H9 (cell line): ENCODE data around the gene CLCN5. TPM values are rescaled to one million over a fixed set of nuclear protein-coding genes. Genes with fewer than 3 reads are reported as not detected.

Experiments
- DNase-seq: peaks from one replicate; pipeline ENCODE4 v3.0.0-alpha.2; 2017
- H2AFZ ChIP-seq: one replicate; pipeline ENCODE4 v1.6.1; 2013; ENCODE audit warnings: mild to moderate bottlenecking, low read length, control low read depth, moderate library complexity
- H2AK5ac ChIP-seq: 2 replicates; pipeline ENCODE4 v1.6.1; 2013; ENCODE audit warnings: low read length, control low read depth, mixed read lengths; ENCODE audit not compliant: insufficient read length
- H2BK120ac ChIP-seq: one replicate; pipeline ENCODE4 v1.6.1; 2013; ENCODE audit warnings: low read depth, mild to moderate bottlenecking, low read length, control low read depth, inconsistent platforms; ENCODE audit not compliant: poor library complexity, severe bottlenecking
- H2BK12ac ChIP-seq: 2 replicates; pipeline ENCODE4 v1.6.1; 2013; ENCODE audit warnings: low read length, control low read depth, mixed read lengths, low read depth; ENCODE audit not compliant: insufficient read length
- H2BK15ac ChIP-seq: 2 replicates; pipeline ENCODE4 v1.6.1; 2013; ENCODE audit warnings: low read depth, low read length, control low read depth
- H2BK20ac ChIP-seq: one replicate; pipeline ENCODE4 v1.6.1; 2013; ENCODE audit warnings: low read depth, mild to moderate bottlenecking, low read length, control low read depth, inconsistent platforms; ENCODE audit not compliant: poor library complexity, severe bottlenecking
- H2BK5ac ChIP-seq: 2 replicates; pipeline ENCODE4 v1.6.1; 2013; ENCODE audit warnings: low read length, control low read depth, mixed read lengths; ENCODE audit not compliant: insufficient read length
- H3K14ac ChIP-seq: 2 replicates; pipeline ENCODE4 v1.6.1; 2013; ENCODE audit warnings: low read length, control low read depth; ENCODE audit not compliant: insufficient read depth
- H3K18ac ChIP-seq: 2 replicates; pipeline ENCODE4 v1.6.1; 2013; ENCODE audit warnings: low read depth, mild to moderate bottlenecking, mixed read lengths, low read length, control low read depth; ENCODE audit not compliant: insufficient read length
- H3K23ac ChIP-seq: 2 replicates; pipeline ENCODE4 v1.6.1; 2013; ENCODE audit warnings: low read length, control low read depth, mixed read lengths, low read depth; ENCODE audit not compliant: insufficient read length
- H3K23me2 ChIP-seq: 2 replicates; pipeline ENCODE4 v1.6.1; 2013; ENCODE audit warnings: low read depth, mild to moderate bottlenecking, mixed read lengths, low read length, control low read depth; ENCODE audit not compliant: insufficient read length, poor library complexity, severe bottlenecking
- H3K27ac ChIP-seq: 2 replicates; pipeline ENCODE4 v1.5.1; 2013; ENCODE audit warnings: low read length, control low read depth, mixed read lengths, low read depth; ENCODE audit not compliant: insufficient read length
- H3K27me3 ChIP-seq: 2 replicates; pipeline ENCODE4 v1.6.1; 2013; ENCODE audit warnings: low read length, control low read depth, inconsistent platforms; ENCODE audit not compliant: insufficient read depth
- H3K4ac ChIP-seq: 2 replicates; pipeline ENCODE4 v1.6.1; 2013; ENCODE audit warnings: low read depth, mild to moderate bottlenecking, control low read depth, inconsistent platforms, low read length, moderate library complexity
- H3K4me1 ChIP-seq: 2 replicates; pipeline ENCODE4 v1.6.1; 2013; ENCODE audit warnings: low read length, control low read depth, inconsistent platforms; ENCODE audit not compliant: insufficient read depth
- H3K4me2 ChIP-seq: 2 replicates; pipeline ENCODE4 v1.6.1; 2013; ENCODE audit warnings: low read length, control low read depth, mixed read lengths; ENCODE audit not compliant: insufficient read length, insufficient read depth
- H3K56ac ChIP-seq: 2 replicates; pipeline ENCODE4 v1.6.1; 2013; ENCODE audit warnings: low read depth, mild to moderate bottlenecking, mixed read lengths, low read length, control low read depth; ENCODE audit not compliant: insufficient read length
- H3K79me1 ChIP-seq: 2 replicates; pipeline ENCODE4 v1.6.1; 2013; ENCODE audit warnings: low read depth, mild to moderate bottlenecking, moderate library complexity, low read length, control low read depth, inconsistent platforms; ENCODE audit not compliant: insufficient read depth, poor library complexity, severe bottlenecking
- H3K79me2 ChIP-seq: 2 replicates; pipeline ENCODE4 v1.6.1; 2013; ENCODE audit warnings: low read length, control low read depth, inconsistent platforms; ENCODE audit not compliant: insufficient read depth
- H3K9ac ChIP-seq: 2 replicates; pipeline ENCODE4 v1.6.1; 2013; ENCODE audit warnings: low read length, control low read depth, mixed read lengths; ENCODE audit not compliant: insufficient read length; ENCODE audit errors: extremely low read depth
- H3K9me3 ChIP-seq: one replicate; pipeline ENCODE4 v1.6.1; 2013; ENCODE audit warnings: low read depth, low read length, inconsistent platforms; ENCODE audit not compliant: control insufficient read depth
- H3T11ph ChIP-seq: one replicate; pipeline ENCODE4 v1.6.1; 2013; ENCODE audit warnings: mild to moderate bottlenecking, low read length, control low read depth, inconsistent platforms
- H4K20me1 ChIP-seq: one replicate; pipeline ENCODE4 v1.6.1; 2013; ENCODE audit not compliant: control insufficient read depth, insufficient read length, insufficient read depth
- H4K5ac ChIP-seq: 2 replicates; pipeline ENCODE4 v1.6.1; 2013; ENCODE audit warnings: low read depth, mild to moderate bottlenecking, mixed read lengths, low read length, control low read depth; ENCODE audit not compliant: insufficient read length
- H4K8ac ChIP-seq: replicated peaks from 2 replicates; pipeline ENCODE4 v1.6.1; 2013; ENCODE audit warnings: low read length, control low read depth, mixed read lengths, low read depth; ENCODE audit not compliant: insufficient read length
- H4K91ac ChIP-seq: 2 replicates; pipeline ENCODE4 v1.6.1; 2013; ENCODE audit warnings: low read depth, mild to moderate bottlenecking, moderate library complexity, mixed read lengths, low read length, control low read depth; ENCODE audit not compliant: insufficient read length
- H3K27ac Mint-ChIP-seq, 3 experiments: 2 replicates in 2 of 3; 3 replicates in 1 of 3; pipeline ENCODE4 v1.8.0; 2020 to 2021; ENCODE audit warnings: mixed read lengths in 3 of 3, mild to moderate bottlenecking in 1 of 3, moderate library complexity in 1 of 3
- H3K27me3 Mint-ChIP-seq: 2 replicates; pipeline ENCODE4 v1.8.0; 2021; ENCODE audit warnings: low read depth, mild to moderate bottlenecking, moderate library complexity, mixed read lengths
- H3K36me3 Mint-ChIP-seq, 3 experiments: 2 replicates in 2 of 3; 3 replicates in 1 of 3; pipeline ENCODE4 v1.8.0; 2020 to 2021; ENCODE audit warnings: low read depth in 3 of 3, mixed read lengths in 3 of 3; ENCODE audit not compliant: insufficient read depth in 1 of 3
- H3K4me1 Mint-ChIP-seq, 2 experiments: 2 replicates each; pipeline ENCODE4 v1.8.0; 2020; ENCODE audit warnings: mixed read lengths in 2 of 2
- H3K4me3 Mint-ChIP-seq, 2 experiments: 2 replicates in 1 of 2; 3 replicates in 1 of 2; pipeline ENCODE4 v1.8.0; 2020 to 2021; ENCODE audit warnings: mild to moderate bottlenecking in 2 of 2, mixed read lengths in 2 of 2, moderate library complexity in 1 of 2
- H3K9me3 Mint-ChIP-seq, 2 experiments: 2 replicates in 1 of 2; 3 replicates in 1 of 2; pipeline ENCODE4 v1.8.0; 2020; ENCODE audit warnings: mild to moderate bottlenecking in 2 of 2, mixed read lengths in 2 of 2, moderate library complexity in 1 of 2
- WGBS: extraction: QIAGEN DNeasy Blood & Tissue Kit; methylation state at CpG from one replicate; pipeline ENCODE4 v1.1.7; 2013; ENCODE audit warnings: missing lambda C conversion rate, low lambda C conversion rate, mixed read lengths; ENCODE audit not compliant: insufficient read length; ENCODE audit errors: extremely low coverage; 5-methylcytosine and 5-hydroxymethylcytosine counted together
- total RNA-seq: library from RNA; stranded (reverse); gene quantifications from 2 replicates; pipeline ENCODE4 v1.2.1, GENCODE V29; 2021
- TF ChIP-seq, protein P1 (sequence below): fragments of 200-600 bp; sonication (generic); conservative IDR thresholded peaks from 3 replicates; pipeline ENCODE4 v1.8.0; 2021; ENCODE audit warnings: antibody characterized with exemption, mild to moderate bottlenecking

The CLCN5 gene
- total RNA-seq, 1 experiment from 2014 or later: 5.9 TPM

- Histone ChIP-seq H3T11ph (no peak overlapping the region), H2BK20ac (no peak overlapping the region), H4K8ac (no peak overlapping the region), H3K4me2 (no peak overlapping the region), H3K27me3 (no peaks in the 10 kb centered on the region), H3K4me1 (no peaks in the 10 kb centered on the region), H4K5ac (no peak overlapping the region), H3K9ac (no peak overlapping the region), H2AK5ac (no peak overlapping the region), H4K20me1 (no peaks in the 10 kb centered on the region), H3K27ac (no peak overlapping the region), H4K91ac (no peak overlapping the region), H2BK120ac (no peak overlapping the region), H2BK12ac (no peak overlapping the region), H3K79me2 (no peaks in the 10 kb centered on the region), H2BK15ac (no peak overlapping the region), H3K56ac (no peak overlapping the region), H3K14ac (no peak overlapping the region), H3K79me1 (no peaks in the 10 kb centered on the region), H2AFZ (no peak overlapping the region), H3K23ac (no peak overlapping the region), H3K18ac (no peak overlapping the region), H2BK5ac (no peak overlapping the region), H3K9me3 (peaks cover 17% of the 10 kb centered on the region), H3K23me2 (no peaks in the 10 kb centered on the region), H3K4ac (no peak overlapping the region)
- peaks cover 69 to 70% of the 10 kb centered on the region in 2 experiments for H3K9me3 Mint-ChIP-seq
- H3K27me3 Mint-ChIP-seq: no peaks in the 10 kb centered on the region; the same call in 1 of the 2 replicates
- H3K4me1 Mint-ChIP-seq: peaks cover 9 to 11% of the 10 kb centered on the region in 2 experiments
- H3K27ac Mint-ChIP-seq: no peak overlapping the region
- DNase-seq: no peak
- no peak overlapping the region for H3K4me3 Mint-ChIP-seq
- WGBS: no CpG with 5 or more reads among the region's 1 CpG
- no peaks in the 10 kb centered on the region for H3K36me3 Mint-ChIP-seq
- TF ChIP-seq, protein P1, sequence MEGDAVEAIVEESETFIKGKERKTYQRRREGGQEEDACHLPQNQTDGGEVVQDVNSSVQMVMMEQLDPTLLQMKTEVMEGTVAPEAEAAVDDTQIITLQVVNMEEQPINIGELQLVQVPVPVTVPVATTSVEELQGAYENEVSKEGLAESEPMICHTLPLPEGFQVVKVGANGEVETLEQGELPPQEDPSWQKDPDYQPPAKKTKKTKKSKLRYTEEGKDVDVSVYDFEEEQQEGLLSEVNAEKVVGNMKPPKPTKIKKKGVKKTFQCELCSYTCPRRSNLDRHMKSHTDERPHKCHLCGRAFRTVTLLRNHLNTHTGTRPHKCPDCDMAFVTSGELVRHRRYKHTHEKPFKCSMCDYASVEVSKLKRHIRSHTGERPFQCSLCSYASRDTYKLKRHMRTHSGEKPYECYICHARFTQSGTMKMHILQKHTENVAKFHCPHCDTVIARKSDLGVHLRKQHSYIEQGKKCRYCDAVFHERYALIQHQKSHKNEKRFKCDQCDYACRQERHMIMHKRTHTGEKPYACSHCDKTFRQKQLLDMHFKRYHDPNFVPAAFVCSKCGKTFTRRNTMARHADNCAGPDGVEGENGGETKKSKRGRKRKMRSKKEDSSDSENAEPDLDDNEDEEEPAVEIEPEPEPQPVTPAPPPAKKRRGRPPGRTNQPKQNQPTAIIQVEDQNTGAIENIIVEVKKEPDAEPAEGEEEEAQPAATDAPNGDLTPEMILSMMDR: no peak
Observed at GRCh38 chrX:49993661-49994060, 71.3 kb downstream of the CLCN5 start.
